ENCODE measurements around the gene PPP3R2.
"Not testable (repeated sequence)": the region's sequence is repeated elsewhere in the genome, so short reads cannot be mapped to it uniquely, and the experiment has no call there.

The PPP3R2 gene

DNA sequence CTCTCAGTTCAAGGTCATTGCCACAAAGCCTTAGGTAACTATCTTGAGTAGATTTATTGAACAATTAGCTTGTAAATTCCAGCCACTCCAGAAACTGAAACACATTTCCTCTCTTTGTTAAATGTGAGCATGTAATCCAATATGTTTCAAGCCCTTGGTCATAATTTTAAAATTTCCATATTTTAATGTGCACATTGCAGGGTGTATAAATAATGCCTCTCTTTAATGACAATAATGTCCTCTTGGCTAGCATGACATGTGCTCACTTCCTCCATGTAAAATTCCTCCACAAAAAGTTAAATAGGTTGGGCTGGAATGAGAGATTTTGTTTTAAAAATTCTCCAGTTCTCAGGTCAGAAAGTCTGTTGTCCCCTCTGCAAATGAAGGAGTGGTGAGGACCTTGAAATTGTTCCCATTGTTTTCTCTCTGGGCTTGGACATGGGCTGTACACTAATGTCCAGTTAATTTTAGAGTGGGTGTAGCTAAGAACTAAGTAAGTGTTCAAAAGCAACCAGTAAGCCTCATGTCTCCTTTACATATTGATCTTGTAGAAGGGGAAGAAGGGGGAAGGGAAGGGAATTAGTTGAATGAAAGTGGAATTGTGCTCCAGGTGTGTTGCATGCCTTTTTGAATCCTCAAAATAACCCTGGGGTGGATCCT lies 2.9 kb downstream of the PPP3R2 start:
- TF ChIP-seq, protein P1, sequence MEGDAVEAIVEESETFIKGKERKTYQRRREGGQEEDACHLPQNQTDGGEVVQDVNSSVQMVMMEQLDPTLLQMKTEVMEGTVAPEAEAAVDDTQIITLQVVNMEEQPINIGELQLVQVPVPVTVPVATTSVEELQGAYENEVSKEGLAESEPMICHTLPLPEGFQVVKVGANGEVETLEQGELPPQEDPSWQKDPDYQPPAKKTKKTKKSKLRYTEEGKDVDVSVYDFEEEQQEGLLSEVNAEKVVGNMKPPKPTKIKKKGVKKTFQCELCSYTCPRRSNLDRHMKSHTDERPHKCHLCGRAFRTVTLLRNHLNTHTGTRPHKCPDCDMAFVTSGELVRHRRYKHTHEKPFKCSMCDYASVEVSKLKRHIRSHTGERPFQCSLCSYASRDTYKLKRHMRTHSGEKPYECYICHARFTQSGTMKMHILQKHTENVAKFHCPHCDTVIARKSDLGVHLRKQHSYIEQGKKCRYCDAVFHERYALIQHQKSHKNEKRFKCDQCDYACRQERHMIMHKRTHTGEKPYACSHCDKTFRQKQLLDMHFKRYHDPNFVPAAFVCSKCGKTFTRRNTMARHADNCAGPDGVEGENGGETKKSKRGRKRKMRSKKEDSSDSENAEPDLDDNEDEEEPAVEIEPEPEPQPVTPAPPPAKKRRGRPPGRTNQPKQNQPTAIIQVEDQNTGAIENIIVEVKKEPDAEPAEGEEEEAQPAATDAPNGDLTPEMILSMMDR (IDR thresholded peaks at IDR 0.05; ENCODE audit: control insufficient read depth, extremely low read depth, insufficient read depth), result no peak
- no peak overlapping the region for H3K4me3 ChIP-seq (ENCODE audit: low read depth, low read length)
- DNase-seq (ENCODE audit: low read depth), result no peak

DNA sequence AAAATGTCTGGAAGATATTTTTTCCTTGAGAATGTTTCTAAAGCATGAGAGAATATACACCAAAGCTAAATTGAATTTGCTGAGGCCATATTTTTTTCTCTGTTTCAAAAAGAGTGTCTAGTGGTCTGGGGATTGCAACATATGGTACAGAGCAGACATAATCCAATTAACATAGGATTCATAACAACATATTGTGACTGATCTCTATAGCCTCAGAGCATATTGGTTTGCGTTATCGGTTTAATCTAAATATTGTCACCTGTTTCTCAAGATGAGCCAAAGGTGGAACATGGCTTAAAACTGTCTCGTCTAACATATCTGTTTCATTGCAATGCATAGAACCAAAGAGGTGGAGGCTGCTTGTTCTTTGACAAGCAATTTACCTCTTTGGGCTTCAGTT lies 3.9 kb downstream of the PPP3R2 start:
- DNase-seq (ENCODE audit: low read depth), result no peak
- H3K4me3 ChIP-seq (ENCODE audit: low read depth, low read length), result no peak overlapping the region
- TF ChIP-seq, protein P1 (IDR thresholded peaks at IDR 0.05; ENCODE audit: control insufficient read depth, extremely low read depth, insufficient read depth), result no peak

DNA sequence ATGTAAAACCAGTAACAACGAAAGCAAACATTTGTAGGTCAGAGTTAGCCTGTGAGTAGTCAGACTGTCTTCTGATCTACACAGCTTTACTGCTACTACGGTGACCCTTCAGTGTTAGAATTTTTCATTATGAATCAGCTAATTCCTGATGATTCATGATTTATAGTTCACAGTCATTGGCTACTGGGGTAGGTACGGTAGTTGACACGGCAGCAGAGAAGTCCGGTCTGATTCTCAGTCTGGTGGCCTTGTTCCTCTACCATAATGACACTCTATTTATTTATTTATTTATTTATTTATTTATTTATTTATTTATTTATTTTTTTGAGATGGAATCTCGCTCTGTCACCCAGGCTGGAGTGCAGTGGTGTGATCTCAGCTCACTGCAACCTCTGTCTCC lies 4.7 kb downstream of the PPP3R2 start:
- DNase-seq (ENCODE audit: low read depth); H3K4me3 ChIP-seq (ENCODE audit: low read depth, low read length): not testable (repeated sequence)

DNA sequence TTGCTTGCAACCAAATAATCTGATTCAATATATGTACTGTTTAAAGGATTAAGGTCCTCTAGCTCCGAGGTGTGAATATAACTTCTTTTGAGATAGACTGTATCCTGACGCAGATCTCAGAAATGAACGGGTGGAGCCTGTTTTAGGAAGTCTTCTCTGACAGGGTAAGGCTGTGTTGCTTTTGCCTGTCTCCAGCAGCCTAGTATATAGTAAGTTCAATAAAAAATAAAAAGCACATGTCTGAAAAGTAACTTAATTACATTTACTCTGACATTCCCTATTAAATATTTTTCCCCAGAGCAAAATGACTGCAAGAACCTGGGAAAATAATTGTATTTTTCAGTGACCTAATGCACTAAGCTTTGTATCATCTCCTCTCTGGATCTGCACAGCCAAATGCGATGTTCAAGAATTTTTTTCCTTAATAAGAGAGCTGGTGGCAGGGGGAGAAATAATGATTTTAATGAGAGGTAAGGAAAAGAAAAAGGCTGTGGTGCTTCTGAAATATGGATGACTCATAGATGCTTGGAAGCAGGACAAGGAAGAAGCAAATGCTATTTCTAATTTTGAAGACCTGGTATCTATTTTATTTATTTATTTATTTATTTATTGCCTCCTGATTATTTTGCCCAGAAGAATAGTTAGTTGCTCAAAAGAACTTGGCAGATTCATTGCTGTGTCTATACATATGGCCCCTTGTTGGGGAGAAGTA lies 7.3 kb downstream of the PPP3R2 start:
- H3K4me3 ChIP-seq (ENCODE audit: low read depth, low read length), result no peak overlapping the region
- no peak for DNase-seq (ENCODE audit: low read depth)
- TF ChIP-seq, protein P1 (IDR thresholded peaks at IDR 0.05; ENCODE audit: control insufficient read depth, extremely low read depth, insufficient read depth), result no peak

DNA sequence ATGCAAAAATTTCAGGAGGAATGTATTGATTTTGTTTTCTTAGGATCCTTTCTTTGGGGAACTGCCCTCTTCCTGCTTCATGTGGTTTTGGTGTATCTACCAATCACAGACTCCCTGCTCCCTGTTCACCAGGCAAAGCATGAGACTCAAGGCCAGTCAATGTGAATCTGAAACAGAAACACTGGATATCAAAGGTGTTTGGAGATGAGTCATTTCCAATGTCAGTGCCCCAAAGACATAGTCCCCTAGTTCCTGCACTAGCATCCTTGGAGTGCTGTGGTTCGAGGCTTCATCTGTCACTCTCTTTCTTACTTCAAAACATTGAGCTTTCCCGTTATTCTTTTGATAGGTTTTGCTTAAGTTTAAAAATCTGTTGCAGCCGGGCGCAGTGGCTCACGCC lies 8.1 kb downstream of the PPP3R2 start:
- TF ChIP-seq, protein P1 (IDR thresholded peaks at IDR 0.05; ENCODE audit: control insufficient read depth, extremely low read depth, insufficient read depth), result no peak
- DNase-seq (ENCODE audit: low read depth), result no peak
- H3K4me3 ChIP-seq (ENCODE audit: low read depth, low read length), result no peak overlapping the region

DNA sequence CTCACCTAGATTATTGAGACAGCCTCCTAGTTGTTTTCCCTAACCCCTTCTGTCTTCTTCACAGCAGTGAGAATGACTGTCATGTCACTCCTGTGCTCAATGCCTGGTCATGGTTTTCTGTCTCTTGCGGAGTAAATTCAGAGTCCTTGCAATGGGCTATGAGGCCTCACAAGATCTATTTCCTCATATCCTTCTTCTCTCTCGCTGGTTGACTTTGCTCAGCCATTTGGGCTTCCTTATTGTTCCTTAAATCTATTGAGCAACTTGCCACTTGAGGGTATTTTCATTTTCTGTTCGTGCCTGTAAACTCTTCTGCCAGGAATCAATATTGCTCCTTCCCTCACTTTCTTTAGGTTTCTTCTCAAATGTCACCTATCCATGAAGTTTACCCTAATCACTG lies 9.0 kb downstream of the PPP3R2 start:
- TF ChIP-seq, protein P1 (IDR thresholded peaks at IDR 0.05; ENCODE audit: control insufficient read depth, extremely low read depth, insufficient read depth), result no peak
- no peak for DNase-seq (ENCODE audit: low read depth)
- no peak overlapping the region for H3K4me3 ChIP-seq (ENCODE audit: low read depth, low read length)

DNA sequence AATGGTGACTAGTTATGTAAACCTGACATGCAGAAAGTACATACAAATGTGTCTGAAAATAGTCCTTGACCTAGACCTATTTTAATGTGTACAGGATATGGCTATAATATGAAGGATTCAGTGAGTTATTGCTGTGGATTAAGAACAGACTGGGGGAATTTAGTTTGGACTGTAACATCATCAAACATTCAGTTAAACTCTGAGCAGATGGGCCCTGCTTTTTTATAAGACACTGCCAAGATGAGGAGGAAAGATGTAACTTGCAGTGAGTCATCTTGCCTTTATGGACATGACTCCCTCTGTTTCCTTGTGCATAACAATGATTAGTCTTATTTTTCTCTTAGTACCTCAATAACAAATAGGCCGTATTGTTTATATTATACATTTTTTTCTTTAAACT lies 12.2 kb downstream of the PPP3R2 start:
- TF ChIP-seq, protein P1 (IDR thresholded peaks at IDR 0.05; ENCODE audit: control insufficient read depth, extremely low read depth, insufficient read depth), result no peak
- DNase-seq (ENCODE audit: low read depth), result no peak

More for the DNA sequence above, 12.2 kb downstream of the PPP3R2 start:
- H3K4me3 ChIP-seq (ENCODE audit: low read depth, low read length), result no peak overlapping the region
